ENCODE measurements around the gene GSTM2.

Gene GSTM2

DNA sequence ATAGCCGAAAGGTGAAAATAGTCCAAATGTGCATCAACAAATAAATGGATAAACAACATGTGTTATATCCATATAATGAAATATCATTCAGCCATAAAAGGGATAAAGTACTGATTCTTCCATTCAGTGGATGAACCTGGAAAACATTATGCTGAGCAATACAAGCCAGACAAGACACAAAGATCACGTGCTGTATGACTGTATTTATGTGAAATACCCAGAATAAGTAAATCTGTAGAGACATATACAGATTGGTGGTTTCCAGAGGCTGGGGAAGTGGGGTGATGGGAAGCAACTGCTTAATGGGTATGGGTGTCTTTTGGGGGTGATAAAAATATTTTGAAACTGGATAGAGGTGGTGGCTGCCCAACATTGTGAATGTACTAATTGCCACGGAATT lies 25.2 kb upstream of the GSTM2 start:
- no peak overlapping the region for H3K4me3 ChIP-seq (ENCODE audit: low read depth, low read length)
- no peaks in the 10 kb centered on the region for H3K36me3 ChIP-seq
- no peaks in the 10 kb centered on the region for H3K27me3 ChIP-seq (ENCODE audit: insufficient read depth, low read depth, severe bottlenecking)
- no peaks in the 10 kb centered on the region for H3K9me3 ChIP-seq (ENCODE audit: severe bottlenecking)
- TF ChIP-seq, protein P1, sequence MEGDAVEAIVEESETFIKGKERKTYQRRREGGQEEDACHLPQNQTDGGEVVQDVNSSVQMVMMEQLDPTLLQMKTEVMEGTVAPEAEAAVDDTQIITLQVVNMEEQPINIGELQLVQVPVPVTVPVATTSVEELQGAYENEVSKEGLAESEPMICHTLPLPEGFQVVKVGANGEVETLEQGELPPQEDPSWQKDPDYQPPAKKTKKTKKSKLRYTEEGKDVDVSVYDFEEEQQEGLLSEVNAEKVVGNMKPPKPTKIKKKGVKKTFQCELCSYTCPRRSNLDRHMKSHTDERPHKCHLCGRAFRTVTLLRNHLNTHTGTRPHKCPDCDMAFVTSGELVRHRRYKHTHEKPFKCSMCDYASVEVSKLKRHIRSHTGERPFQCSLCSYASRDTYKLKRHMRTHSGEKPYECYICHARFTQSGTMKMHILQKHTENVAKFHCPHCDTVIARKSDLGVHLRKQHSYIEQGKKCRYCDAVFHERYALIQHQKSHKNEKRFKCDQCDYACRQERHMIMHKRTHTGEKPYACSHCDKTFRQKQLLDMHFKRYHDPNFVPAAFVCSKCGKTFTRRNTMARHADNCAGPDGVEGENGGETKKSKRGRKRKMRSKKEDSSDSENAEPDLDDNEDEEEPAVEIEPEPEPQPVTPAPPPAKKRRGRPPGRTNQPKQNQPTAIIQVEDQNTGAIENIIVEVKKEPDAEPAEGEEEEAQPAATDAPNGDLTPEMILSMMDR (IDR thresholded peaks at IDR 0.05; ENCODE audit: low read depth, low read length), result no peak
- H3K27ac ChIP-seq, result no peak overlapping the region
- DNase-seq, result no peak

DNA sequence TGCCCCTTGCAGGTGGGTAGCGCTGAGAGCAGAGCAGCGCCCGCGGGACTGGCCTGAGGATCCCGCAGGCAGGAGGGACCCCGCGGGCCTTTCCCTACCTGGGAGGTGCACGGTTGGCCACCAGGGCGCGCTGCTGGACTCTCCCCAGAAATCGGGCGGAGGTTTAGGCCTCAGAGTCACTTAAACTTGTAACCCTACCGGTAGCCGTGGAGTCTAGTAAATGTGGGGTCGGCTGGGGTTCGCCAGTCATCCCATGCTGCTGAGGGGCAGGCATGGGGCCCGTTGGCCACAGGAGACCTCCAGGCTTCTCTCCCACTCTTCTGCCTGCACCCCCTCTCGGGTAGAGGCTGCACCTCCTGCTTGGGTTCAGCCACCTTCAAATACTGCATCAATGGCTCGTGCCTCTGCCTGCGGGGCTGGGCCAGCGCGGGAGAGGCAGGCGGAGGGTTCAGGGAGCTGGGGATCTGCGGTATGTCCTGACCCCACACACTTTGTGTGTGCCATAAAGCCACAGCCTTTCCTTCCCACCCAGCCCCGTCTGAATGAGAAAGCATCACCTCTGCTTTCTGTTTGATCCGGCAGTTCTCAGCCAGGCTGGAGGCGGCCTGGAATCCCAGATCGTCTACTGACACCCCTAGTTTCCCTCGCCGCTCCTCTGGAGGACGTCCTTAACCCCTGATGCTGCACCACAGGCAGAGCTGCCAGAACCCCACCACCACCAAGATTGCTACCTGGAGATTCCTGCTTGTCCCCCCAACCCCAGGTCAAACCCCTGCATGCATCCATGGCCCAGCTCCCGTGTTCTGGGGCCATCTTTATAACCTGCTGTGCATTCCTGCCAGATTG lies 24.2 kb upstream of the GSTM2 start:
- no peaks in the 10 kb centered on the region for H3K9me3 ChIP-seq (ENCODE audit: severe bottlenecking)
- no peak overlapping the region for H3K27ac ChIP-seq
- H3K36me3 ChIP-seq, result no peaks in the 10 kb centered on the region
- peak; percentile 89 for DNase-seq
- TF ChIP-seq, protein P1 (IDR thresholded peaks at IDR 0.05; ENCODE audit: low read depth, low read length), result peak; percentile 82
- no peak overlapping the region for H3K4me3 ChIP-seq (ENCODE audit: low read depth, low read length)
- no peaks in the 10 kb centered on the region for H3K27me3 ChIP-seq (ENCODE audit: insufficient read depth, low read depth, severe bottlenecking)

DNA sequence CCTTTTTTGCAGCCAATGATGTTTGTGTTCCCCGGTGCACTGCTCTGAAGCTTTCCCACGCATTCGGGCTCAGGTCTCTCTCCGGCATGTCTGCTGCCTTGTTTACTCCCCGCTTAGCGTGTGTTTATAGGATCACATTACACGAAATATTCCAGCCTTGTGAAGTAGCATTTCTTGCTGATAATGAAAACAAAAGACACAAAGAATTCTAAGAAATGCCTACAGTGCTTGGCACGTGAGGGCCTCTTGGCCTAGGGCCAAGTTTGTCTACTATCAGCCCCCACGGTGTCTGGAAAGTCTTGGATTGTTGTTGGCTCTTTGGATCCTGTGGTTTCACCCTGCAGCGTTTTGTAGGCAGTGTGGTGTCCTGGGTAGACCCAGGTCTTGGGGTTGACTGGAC lies 23.2 kb upstream of the GSTM2 start:
- no peak overlapping the region for H3K4me3 ChIP-seq (ENCODE audit: low read depth, low read length)
- H3K27me3 ChIP-seq (ENCODE audit: insufficient read depth, low read depth, severe bottlenecking), result no peaks in the 10 kb centered on the region
- TF ChIP-seq, protein P1 (IDR thresholded peaks at IDR 0.05; ENCODE audit: low read depth, low read length), result no peak
- no peak overlapping the region for H3K27ac ChIP-seq
- no peaks in the 10 kb centered on the region for H3K36me3 ChIP-seq
- H3K9me3 ChIP-seq (ENCODE audit: severe bottlenecking), result no peaks in the 10 kb centered on the region
- DNase-seq, result no peak

DNA sequence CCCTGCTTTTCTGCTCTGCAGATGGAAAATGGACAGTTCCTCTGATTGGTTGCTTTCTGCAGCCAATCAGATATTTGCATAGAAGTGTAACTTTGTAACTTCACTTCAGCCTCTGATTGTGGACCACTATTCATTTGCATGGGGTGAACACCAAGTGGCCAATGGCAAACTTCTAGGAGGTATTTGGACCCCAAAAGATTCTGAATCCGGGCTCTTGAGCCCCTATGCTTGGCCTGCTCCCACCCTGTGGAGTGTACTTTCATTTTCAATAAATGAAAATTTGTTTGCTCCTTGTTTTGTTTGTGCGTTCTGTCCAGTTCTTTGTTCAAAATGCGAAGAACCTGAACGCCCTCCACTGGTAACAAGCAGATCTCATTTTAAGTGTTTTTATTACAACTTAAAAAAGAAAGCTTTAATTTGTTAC lies 18.4 kb upstream of the GSTM2 start:
- no peak overlapping the region for H3K27ac ChIP-seq
- no peak for DNase-seq
- H3K9me3 ChIP-seq (ENCODE audit: severe bottlenecking), result no peaks in the 10 kb centered on the region
- no peak overlapping the region for H3K4me3 ChIP-seq (ENCODE audit: low read depth, low read length)
- TF ChIP-seq, protein P1 (IDR thresholded peaks at IDR 0.05; ENCODE audit: low read depth, low read length), result 0 out of 2 replicates have a peak, but pooled peaks have one; percentile 12
- no peaks in the 10 kb centered on the region for H3K27me3 ChIP-seq (ENCODE audit: insufficient read depth, low read depth, severe bottlenecking)
- no peaks in the 10 kb centered on the region for H3K36me3 ChIP-seq

DNA sequence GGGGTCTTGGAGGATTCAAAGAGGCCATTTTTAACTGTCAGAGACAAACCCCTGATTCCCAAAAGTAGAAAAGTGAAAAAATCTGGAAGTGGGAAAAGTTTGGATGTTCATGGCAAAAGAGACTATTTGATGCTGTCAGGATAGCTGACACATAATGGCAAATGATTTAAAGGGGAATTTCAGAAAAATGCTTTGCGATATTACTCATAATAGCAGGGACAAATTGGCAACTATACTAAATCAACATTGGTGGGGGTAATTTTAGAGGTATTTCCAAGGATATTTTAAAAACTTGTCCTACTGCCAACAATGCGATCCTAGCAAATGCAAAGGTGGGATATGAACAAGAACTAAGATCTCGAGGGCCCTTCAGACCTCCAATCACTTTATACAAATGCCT lies 17.2 kb upstream of the GSTM2 start:
- H3K4me3 ChIP-seq (ENCODE audit: low read depth, low read length), result no peak overlapping the region
- no peak for DNase-seq
- H3K27ac ChIP-seq, result no peak overlapping the region
- TF ChIP-seq, protein P1 (IDR thresholded peaks at IDR 0.05; ENCODE audit: low read depth, low read length), result no peak
- no peaks in the 10 kb centered on the region for H3K27me3 ChIP-seq (ENCODE audit: insufficient read depth, low read depth, severe bottlenecking)
- no peaks in the 10 kb centered on the region for H3K9me3 ChIP-seq (ENCODE audit: severe bottlenecking)
- no peaks in the 10 kb centered on the region for H3K36me3 ChIP-seq
